Suppressor macrophage treated with lipopolysaccharide for 4 hours (primary cell): ENCODE measurements around the gene JAKMIP2.
"Not testable (repeated sequence)": the region's sequence is repeated elsewhere in the genome, so short reads cannot be mapped to it uniquely, and the experiment has no call there.

ENCODE experiments used
- DNase-seq: peaks from one replicate; pipeline ENCODE4 v3.0.0-alpha.2; 2020

Gene JAKMIP2

GRCh38 chr5:147644460-147644859 lies 138.1 kb downstream of the JAKMIP2 start:
- DNase-seq = no peak

GRCh38 chr5:147643142-147643541 lies 139.4 kb downstream of the JAKMIP2 start:
- DNase-seq = no peak

- DNase-seq = no peak
These were observed 139.9 kb downstream of the JAKMIP2 start for GRCh38 chr5:147642666-147643065.

GRCh38 chr5:147639321-147639720 lies 143.2 kb downstream of the JAKMIP2 start:
- DNase-seq = no peak

- DNase-seq = no peak
These were observed 145.9 kb downstream of the JAKMIP2 start for GRCh38 chr5:147636729-147636984.

GRCh38 chr5:147635882-147636728 lies 146.4 kb downstream of the JAKMIP2 start:
- no peak for DNase-seq

- not testable (repeated sequence) for DNase-seq
These were observed 147.1 kb downstream of the JAKMIP2 start for GRCh38 chr5:147635439-147635838.

GRCh38 chr5:147633173-147633572 lies 149.4 kb downstream of the JAKMIP2 start:
- DNase-seq = no peak

GRCh38 chr5:147631428-147632003 lies 151.0 kb downstream of the JAKMIP2 start:
- DNase-seq = no peak

GRCh38 chr5:147629196-147629595 lies 153.3 kb downstream of the JAKMIP2 start:
- DNase-seq = no peak

- peak; percentile 78 for DNase-seq
These were observed 154.3 kb downstream of the JAKMIP2 start for GRCh38 chr5:147628058-147628895.

- no peak for DNase-seq
These were observed 156.1 kb downstream of the JAKMIP2 start for GRCh38 chr5:147626464-147626863.

- DNase-seq = no peak
These were observed 161.5 kb downstream of the JAKMIP2 start for GRCh38 chr5:147621016-147621415.

- no peak for DNase-seq
These were observed 163.1 kb downstream of the JAKMIP2 start for GRCh38 chr5:147619281-147619878.

- no peak for DNase-seq
These were observed 164.7 kb downstream of the JAKMIP2 start for GRCh38 chr5:147617711-147618350.

GRCh38 chr5:147617191-147617606 lies 165.3 kb downstream of the JAKMIP2 start:
- DNase-seq = no peak

- DNase-seq = no peak
These were observed 166.1 kb downstream of the JAKMIP2 start for GRCh38 chr5:147616421-147616820.

- DNase-seq = no peak
These were observed 169.2 kb downstream of the JAKMIP2 start for GRCh38 chr5:147613359-147613758.

GRCh38 chr5:147611483-147611882 lies 171.0 kb downstream of the JAKMIP2 start:
- no peak for DNase-seq

GRCh38 chr5:147610798-147611197 lies 171.7 kb downstream of the JAKMIP2 start:
- DNase-seq = no peak

- DNase-seq = no peak
These were observed 180.9 kb downstream of the JAKMIP2 start for GRCh38 chr5:147601652-147602051.

- DNase-seq = no peak
These were observed 191.4 kb downstream of the JAKMIP2 start for GRCh38 chr5:147591120-147591519.

- no peak for DNase-seq
These were observed 192.4 kb downstream of the JAKMIP2 start for GRCh38 chr5:147590096-147590495.
